Stimulated activated CD4-positive, alpha-beta T cell treated with anti-CD3 and anti-CD28 coated beads, Interleukin-1b, Interleukin-23, amount 100 ng/mL, for 1 hour (primary cell): ENCODE data around the gene NAA20.

Source experiments
- DNase-seq, 2 donors: peaks; one replicate each; pipeline ENCODE4 v3.0.0-alpha.2; 2020; ENCODE audit warnings: low read depth in 2 of 2

Gene NAA20

DNA sequence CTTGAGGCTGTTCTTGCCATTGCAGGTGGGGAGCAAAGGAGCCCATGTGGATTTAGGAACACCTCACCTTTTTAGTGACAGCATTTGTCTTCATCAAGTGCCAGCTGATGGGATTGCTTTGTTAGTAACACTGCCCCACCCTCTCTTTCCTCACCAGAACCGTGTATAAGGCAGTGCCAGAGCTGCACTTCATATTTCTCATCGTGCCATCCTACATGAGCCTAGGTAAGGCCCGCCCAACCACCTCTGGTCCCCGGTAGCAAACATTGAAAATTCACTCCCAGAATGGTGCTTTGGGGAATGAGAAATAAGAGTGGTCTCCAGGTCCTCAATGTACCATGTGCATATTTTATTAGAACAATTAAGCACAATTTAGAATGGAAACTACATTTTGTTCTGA, 57.9 kb downstream of the NAA20 start:
- DNase-seq, result no peak

DNA sequence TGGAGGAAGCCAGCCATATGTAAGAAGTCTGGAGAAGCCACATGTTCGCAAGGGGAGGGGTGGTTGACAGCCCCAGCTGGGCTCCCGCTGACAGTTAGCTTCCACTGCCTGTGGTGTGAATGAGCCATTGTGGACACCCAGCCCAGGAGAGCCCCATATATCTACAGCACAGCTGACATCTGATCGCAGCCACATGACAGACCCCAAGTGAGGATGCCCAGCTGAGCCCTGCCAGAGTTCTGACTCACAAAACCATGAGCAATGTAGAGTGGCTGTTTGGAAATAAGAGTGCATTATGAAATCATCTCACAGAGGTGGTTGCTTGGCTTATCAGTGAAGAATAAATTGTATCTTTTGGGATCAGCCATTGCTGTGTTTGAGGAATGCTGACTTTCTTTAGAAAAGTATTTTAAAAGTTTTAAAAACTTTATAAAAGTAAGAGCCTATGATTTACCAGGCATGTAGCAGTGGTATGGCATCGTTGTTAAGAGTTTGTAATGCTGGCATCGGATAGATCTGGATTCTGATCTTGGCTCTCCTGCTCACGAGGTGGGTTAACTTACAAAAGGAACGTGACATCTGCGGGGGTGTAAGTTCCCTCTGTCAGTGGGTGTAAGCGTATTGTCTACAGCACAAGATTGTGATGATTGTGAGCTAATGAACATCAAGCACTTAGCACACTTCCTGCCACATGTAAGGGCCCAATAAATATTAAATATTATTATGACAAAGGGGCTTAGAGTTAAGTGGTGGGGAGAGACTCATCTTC, 59.3 kb downstream of the NAA20 start:
- DNase-seq, result no peak

DNA sequence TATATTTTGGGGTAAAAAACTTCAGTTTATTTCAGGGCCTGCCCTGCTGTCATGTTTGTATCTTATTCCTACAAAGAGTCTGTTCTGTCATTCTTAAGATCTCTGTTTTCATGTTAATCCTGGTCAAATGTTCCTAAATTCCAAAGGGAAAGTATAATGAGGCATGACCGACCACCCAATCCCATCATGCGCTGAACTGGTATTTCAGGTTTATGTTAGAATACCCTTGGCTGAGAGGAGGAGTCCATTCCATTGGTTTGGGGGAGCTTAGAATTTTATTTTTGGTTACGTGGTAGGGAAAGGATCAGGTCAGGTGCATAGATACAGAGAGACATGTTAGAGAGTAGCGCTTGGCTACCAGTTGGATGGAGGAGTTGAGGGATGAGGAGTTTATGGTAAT, 60.9 kb downstream of the NAA20 start:
- DNase-seq, result no peak

DNA sequence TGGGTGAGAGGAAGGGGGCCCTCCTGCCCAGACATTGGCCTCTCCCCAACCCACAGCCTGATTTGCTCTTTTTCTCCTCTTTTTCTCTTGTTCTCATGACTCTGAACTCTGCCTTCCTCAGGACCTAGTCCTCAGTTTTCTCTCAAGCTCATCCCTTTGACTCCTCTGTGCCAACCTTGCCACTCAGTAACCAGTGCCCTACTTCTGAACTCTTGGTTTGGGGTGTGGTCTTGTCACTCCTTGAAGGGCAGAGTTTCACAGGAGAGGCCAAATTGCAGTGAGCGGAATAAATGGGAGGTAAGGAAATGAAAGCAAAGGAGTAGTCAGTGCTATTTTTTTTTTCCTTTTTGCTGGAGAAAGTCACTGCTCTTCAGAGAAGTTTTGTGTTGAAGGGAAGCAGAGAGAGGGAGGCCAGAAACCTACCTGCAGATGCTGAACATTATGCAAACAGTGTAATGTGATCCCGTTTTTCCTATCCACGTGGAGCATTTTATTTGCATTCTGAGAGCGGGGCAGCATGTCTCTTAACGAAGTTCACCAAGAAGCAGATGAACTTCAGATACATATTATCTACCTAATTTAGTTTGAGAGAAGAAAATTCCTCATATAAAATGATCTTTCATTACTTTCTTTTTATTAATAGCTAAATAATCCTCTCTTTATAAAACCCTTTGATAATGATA, 62.1 kb downstream of the NAA20 start:
- no peak for DNase-seq
